G401.6 (cell line): Measurements from ENCODE around the gene GNB5.
"Not testable (repeated sequence)": the region's sequence is repeated elsewhere in the genome, so short reads cannot be mapped to it uniquely, and the experiment has no call there.

Experiments used
- FAIRE-seq: peaks from 2 replicates; lab custom pipeline; 2012; peaks lifted over from hg19 to GRCh38; lab: Jason Lieb, UNC

Gene GNB5

DNA sequence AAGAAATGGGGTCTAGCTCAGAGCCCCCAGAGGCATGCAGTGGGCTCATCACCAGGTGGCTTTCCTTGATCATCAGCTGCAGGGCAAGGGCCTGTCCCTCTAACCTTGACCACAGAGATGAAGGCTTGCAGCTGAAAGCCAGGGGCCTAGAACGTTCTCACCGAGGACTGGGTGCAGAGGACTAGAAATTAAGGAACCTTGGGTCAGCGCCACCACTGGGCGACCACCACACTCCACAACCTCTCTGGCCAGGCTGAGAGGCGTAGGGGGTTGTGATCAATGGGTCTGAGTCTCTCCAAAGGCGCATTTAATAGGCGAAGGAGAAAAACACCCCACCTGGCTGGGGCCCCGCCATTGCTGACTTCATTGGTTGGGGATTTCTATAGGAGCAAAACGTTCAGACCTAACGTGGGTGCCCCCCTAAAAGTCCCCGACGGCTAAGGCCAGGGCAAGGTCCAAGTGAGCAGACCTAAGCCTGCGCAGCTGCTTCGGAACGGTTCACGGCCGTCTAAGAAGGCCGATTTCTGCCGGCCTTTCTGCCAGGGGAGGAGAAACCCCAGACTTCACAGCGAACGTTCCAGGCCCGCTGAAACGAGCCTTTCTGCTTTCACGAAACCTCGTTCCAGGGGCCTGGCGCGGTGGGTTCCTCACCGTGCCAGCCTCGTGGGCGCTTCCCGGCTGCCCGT, 79.5 kb downstream of the GNB5 start:
- FAIRE-seq, result no peak

GRCh38 chr15:52109559-52110451, 81.4 kb downstream of the GNB5 start:
- no peak for FAIRE-seq

DNA sequence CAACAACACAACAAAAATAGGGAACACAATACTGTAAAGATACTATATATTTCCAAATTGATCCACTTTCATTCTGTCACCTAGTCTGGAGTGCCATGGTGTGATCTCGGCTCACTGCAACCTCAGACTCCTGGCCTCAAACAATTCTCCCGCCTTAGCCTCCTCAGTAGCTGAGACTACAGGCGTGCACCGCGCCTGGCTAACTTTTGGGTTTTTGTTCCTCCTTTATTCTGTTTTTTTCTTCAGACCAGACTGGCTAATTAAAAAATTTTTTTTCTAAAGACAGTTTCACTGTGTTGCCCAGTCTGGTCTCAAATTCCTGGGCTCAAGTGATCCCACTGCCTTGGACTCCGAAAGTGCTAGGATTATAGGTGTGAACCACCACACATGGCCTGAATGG, 84.0 kb downstream of the GNB5 start:
- FAIRE-seq, result no peak

DNA sequence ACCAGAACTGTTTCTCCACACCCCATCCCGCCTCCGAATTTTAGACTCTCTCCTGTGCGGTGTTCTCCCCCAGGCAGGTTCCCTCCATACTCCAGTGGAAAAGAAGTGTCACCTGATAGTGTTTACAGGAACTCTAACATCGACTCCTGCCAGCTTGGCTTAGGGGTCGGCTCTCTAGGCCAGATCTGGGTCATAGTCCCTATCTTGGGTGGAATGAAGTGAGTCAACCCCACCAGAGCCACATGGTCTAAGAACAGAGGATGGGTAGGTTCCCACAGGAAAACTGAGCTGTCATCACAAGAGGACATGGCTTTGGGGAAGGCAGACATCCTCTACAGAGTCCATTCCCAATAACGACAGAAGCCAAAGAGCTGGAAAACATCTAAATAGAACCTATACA, 84.6 kb downstream of the GNB5 start:
- FAIRE-seq, result no peak

GRCh38 chr15:52105846-52106245, 85.3 kb downstream of the GNB5 start:
- FAIRE-seq, result no peak

GRCh38 chr15:52104532-52105004, 86.6 kb downstream of the GNB5 start:
- no peak for FAIRE-seq

- FAIRE-seq, result no peak
Observed at GRCh38 chr15:52103217-52104207, 87.7 kb downstream of the GNB5 start.

- no peak for FAIRE-seq
Observed at GRCh38 chr15:52102463-52102862, 88.7 kb downstream of the GNB5 start.

GRCh38 chr15:52101542-52102323, 89.5 kb downstream of the GNB5 start:
- FAIRE-seq, result no peak

GRCh38 chr15:52100807-52101442, 90.3 kb downstream of the GNB5 start:
- FAIRE-seq, result no peak

DNA sequence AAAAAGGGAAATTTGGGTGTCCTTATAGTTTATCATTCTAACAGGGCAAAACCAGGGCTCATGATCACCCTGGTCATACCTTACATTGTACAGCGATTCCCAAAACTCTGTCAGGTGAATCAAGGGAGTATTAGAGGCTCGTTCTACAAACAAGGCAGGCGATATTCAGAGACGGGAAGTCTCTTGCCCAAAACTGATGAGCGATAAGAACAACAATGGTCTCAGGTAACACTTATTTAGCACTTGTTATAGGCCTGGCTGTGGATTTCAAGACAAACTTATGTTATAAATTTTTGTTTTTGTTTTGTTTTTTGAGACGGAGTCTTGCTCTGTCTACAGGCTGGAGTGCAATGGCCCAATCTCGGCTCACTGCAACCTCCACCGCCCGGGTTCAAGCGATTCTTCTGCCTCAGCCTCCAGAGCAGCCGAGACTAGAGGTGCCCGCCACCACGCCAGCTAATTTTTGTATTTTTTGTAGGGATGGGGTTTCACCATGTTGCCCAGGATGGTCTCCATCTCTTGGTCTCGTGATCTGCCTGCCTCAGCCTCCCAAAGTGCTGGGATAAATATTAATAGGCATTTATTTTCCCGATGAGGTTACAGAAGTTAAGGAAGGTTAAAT, 91.4 kb downstream of the GNB5 start:
- FAIRE-seq, result no peak

DNA sequence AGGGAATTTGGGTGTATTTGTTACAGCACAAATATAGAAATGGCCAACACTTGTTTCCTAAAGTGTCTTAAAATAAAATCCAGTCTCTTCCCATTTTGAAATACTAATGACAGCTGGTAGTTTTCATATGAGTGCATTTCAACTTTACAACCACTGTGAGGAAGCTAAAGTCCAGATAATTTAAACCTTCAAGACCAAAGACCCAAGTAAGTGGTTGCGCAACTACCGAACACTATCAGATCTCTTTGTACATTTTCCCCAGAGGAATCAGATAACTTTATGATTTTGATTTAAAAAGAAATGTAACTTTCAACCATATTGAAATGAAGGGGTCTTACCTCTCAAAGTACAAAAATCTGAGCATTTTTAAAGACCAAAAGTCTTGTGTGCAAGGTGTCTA, 92.9 kb downstream of the GNB5 start:
- no peak for FAIRE-seq

GRCh38 chr15:52097180-52097579, 94.0 kb downstream of the GNB5 start:
- FAIRE-seq, result no peak

GRCh38 chr15:52096536-52096935, 94.7 kb downstream of the GNB5 start:
- FAIRE-seq, result not testable (repeated sequence)

- FAIRE-seq, result no peak
Observed at GRCh38 chr15:52095597-52096262, 95.5 kb downstream of the GNB5 start.

DNA sequence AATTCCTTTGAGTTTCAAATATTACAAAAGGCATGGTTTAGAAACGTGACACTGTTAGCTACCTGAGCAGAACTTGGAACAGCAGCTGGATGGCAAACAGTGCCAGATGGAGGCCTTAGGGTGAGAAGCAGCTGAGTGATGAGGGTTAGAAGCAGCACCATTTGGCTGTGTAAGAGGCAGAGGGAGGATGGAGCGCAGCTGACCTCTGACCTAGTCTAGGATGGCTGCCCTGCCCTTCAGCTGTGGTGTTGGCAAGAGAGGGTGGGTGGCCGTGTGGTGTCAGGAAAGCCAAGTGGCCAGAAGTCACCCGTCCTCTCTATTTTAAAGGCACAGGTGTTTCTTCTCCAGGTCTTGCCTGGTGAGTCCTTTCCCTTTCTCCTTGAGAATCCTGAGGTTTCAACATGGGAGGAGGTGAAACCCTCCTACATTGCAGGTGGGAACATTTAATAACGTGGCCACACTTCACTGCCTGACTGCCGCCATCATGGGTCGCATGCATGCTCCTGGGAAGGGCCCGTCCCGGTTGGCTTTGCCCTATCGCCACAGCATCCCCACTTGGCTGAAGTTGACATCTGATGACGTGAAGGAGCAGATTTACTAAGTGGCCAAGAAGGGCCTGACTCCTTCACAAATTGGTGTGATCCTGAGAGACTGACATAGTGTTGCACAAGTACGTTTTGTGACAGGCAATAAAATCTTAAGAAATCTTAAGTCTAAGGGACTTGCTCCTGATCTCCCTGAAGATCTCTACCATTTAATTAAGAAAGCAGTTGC, 96.2 kb downstream of the GNB5 start:
- no peak for FAIRE-seq

DNA sequence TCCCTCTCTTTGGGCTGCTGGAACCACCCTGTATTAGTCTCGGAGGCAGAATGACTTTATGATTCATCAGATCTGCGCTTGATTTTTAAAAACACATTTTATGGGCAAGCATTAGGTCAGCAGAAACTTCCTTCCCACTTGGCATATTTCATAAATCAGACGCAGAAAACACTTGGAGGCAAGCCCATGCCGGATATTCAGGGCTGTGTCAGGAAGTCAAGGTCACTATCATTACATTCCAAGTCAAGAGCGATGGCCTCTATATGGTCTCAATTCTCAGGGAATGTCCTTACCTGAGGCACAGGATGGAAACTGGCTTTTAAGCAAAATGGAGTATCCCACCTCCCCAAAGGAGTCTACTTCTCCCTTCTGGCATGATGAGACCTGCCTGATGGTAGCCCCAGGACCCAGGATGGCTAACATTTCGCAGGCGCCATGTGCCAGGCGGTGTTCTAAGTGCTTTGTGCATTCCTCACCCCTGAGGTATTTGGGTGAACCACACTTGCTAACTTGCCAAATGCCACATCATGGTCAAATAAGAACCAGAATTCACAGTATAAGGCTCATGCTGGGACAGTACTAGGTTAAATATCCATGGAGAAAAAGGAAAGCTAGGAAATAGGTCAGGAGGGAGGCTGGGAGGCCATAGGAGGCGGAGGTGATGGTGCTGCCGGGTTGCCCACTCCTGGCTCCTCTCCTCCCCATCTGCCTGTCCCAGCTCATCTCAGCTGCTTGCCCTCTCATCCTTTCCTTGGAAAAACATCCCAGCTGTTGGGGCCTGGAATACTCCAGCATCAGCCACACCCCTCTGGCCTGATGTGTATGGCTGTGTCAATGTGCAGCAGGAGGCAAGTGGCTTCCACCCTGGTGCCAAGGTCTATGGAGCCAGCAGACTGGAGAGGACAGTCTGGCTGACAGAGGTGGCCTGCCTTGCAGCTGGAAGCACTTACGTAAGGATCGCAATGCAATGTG, 97.4 kb downstream of the GNB5 start:
- no peak for FAIRE-seq

DNA sequence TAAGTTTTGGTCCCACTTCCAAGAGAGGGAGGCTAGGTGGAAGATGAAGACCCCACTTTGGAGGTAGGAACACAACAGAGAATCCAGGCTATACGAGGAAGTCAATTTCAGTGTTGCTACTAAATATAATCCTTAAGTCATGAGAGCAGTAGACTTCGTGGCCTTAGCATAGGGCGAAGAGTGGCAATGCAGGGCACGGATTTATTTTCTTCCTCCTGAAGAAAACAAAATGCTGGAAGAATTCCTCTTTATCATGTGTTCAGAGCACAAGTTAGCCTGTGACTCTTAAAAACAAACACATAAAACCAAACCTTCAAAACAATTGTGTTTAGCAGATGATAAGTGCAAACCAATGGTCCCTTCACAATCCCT, 98.0 kb downstream of the GNB5 start:
- no peak for FAIRE-seq
